Measurements from ENCODE around the gene MYCN.

- TF ChIP-seq CTCF (IDR thresholded peaks at IDR 0.05; ENCODE audit: low read length) (peak; percentile 36), EZH2phosphoT487 (IDR thresholded peaks at IDR 0.05; ENCODE audit: low read length) (no peak), EZH2 (optimal IDR thresholded peaks at IDR 0.05; ENCODE audit: low read depth, low read length) (no peak)
These were observed 3.3 kb downstream of the MYCN start for GRCh38 chr2:15943378-15944280.
